HG03520 (cell line): ENCODE measurements around the gene ARL16.
"Not testable (repeated sequence)": the region's sequence is repeated elsewhere in the genome, so short reads cannot be mapped to it uniquely, and the experiment has no call there.

Experiments
- ATAC-seq: cut with Tn5 transposase; IDR thresholded peaks from one replicate; pipeline ENCODE4 v1.9.1; 2021; ENCODE audit warnings: mild to moderate bottlenecking, moderate library complexity; ENCODE audit not compliant: unreplicated experiment

Gene ARL16

DNA sequence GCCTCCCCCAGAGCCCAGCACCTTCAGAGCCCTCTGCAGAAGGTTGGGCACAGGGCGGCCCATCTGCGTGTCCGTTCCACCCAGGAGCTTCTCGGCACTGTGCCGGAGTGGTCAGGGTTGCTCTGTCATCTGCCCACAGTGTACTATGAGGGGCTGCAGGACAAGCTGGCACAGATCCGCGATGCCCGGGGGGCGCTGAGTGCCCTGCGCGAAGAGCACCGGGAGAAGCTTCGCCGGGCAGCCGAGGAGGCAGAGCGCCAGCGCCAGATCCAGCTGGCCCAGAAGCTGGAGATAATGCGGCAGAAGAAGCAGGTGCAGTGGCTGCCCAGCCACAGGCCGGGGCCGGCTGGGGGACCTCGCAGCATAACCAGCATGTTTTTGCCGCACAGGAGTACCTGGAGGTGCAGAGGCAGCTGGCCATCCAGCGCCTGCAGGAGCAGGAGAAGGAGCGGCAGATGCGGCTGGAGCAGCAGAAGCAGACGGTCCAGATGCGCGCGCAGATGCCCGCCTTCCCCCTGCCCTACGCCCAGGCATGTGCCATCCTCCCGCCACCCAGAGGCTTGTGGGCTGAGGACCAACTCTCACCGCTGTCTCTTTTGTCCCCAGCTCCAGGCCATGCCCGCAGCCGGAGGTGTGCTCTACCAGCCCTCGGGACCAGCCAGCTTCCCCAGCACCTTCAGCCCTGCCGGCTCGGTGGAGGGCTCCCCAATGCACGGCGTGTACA, 12.8 kb upstream of the ARL16 start:
- no peak for ATAC-seq

DNA sequence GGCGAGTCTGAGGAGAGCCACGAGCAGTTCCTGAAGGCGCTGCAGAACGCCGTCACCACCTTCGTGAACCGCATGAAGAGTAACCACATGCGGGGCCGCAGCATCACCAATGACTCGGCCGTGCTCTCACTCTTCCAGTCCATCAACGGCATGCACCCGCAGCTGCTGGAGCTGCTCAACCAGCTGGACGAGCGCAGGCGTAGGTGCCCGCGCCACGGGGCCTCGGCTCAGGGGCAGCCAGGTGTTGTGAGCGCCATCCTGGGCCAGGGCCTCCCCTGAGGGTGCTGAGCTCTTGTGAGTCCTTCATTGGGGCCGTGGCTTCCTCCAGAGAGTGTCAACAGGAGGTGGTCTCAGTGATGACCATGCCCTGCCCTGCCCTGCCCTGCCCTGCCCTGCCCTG, 12.2 kb upstream of the ARL16 start:
- no peak for ATAC-seq

DNA sequence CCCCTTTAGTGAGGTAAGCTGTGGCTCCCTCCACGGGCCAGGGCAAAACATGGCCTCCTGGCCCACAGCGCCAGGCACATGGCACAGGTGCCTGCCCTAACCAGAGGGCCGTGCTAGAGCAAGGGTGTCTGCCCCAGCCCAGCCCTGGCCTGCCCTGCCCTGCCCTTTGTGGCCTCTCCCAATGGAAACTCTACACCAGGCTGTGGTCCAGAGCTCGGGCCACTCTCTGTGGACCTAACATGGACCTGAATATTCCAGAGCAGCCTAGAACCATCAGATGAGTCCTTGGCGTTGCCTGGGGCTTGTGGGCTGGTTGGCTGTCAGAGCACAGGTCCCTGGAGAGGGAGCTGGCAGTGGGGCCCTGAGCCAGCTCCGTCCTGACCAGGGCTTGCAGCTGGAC, 11.6 kb upstream of the ARL16 start:
- no peak for ATAC-seq

DNA sequence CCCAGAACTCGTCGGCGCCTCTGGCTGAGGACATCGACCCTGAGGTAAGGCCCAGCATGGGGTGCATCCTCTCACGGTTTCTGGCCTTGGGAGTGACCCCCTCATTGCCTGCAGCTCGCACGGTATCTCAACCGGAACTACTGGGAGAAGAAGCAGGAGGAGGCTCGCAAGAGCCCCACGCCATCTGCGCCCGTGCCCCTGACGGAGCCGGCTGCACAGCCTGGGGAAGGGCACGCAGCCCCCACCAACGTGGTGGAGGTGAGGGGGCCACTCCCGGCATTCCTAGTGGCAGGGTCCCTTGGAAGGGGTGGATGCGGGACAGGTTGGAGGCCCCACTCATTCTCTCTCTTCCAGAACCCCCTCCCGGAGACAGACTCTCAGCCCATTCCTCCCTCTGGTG, 11.2 kb upstream of the ARL16 start:
- no peak for ATAC-seq

DNA sequence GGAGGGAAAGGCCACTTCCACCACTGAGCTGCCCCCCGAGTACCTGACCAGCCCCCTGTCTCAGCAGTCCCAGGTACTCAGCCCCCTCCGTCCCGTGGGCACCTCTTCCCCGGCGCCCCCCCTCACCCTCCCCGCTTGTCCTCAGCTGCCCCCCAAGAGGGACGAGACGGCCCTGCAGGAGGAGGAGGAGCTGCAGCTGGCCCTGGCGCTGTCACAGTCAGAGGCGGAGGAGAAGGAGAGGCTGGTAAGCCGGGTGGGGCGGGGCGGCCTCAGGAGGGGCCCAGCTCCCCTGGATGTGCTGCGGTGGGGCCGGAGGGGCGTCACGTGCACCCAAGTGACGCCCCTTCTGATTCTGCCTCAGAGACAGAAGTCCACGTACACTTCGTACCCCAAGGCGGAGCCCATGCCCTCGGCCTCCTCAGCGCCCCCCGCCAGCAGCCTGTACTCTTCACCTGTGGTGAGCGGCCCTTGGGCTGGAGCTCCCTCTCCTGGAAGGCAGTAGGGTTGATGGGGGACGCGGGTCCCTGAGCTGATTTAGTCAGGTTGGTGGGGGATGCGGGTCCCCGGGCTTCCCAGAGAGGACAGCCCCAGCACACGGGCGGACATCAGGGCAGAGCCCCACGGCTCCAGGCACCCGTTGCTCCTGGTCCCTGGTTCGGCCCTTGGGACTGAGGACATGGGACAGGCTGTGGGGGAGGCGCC, 10.1 kb upstream of the ARL16 start:
- ATAC-seq, result no peak

DNA sequence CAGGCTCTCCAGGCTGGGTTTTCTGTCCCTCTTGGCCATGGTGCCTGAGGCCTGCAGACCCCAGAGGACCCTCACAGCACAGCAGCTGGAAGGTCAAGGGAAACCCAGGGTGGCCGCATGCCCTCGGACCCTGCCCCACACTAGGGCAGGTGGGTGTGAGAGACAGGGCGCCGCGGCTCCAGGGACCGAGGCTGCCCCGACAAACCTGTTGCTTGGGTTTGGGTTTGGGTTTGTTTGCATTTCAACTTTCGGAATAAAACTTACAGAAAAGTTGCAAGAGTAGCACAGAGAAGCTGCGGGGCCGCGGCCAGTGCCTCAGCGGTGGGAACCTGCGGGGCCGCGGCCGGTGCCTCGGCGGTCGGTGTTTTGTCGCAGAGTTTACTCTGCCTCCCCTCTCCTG, 8.0 kb upstream of the ARL16 start:
- ATAC-seq, result no peak

DNA sequence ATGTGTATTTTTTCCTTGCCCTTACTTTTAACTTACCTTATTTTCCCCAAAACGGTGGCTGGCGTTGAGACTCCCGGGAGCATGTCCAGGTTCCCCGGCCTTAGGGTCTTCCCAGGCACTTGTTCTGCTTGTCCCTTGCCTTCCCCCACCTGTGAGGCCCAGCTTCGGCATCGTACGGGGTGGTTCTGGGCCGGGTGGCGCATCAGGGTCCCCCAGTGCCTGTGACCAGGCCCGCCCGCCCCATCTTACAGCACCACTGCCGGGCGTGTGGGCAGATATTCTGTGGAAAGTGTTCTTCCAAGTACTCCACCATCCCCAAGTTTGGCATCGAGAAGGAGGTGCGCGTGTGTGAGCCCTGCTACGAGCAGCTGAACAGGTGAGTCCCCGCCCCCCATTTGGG, 7.6 kb upstream of the ARL16 start:
- no peak for ATAC-seq

DNA sequence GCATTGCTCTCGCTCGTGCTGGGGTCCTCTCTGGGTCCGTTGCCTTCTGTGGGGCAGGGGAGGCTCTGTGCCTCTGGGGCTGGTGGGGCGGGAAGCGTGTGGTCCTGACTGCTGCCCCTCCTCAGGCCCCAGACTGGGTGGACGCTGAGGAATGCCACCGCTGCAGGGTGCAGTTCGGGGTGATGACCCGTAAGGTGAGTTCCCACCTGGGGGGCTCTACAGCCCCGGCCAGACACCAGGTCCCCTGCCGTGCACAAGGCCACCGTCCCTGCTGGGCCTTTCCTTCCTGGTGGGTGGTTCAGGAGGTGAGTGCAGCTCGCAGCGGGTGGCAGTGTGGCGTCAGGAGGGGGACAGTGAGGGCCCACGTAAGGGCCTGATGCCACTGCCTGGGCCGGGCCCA, 7.0 kb upstream of the ARL16 start:
- no peak for ATAC-seq

DNA sequence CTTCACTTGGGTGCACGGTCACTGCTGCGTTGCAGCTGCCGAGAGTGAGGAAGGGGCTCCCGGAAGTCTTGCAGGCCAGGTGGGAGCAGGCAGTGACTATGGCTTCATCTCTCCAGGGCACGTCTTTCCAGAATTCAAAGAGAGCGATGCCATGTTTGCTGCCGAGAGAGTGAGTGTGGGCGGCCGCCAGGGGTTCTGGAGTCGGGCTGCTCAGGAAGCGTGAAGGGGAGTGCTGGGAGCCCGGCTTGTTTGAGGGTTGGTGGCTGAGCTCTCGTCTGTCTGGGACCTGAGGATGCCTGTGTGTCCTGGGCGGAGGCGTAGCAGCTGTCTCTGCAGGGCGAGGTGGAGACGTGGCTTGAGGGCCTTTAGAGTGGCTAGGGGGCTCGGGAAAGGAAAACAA, 6.5 kb upstream of the ARL16 start:
- no peak for ATAC-seq

DNA sequence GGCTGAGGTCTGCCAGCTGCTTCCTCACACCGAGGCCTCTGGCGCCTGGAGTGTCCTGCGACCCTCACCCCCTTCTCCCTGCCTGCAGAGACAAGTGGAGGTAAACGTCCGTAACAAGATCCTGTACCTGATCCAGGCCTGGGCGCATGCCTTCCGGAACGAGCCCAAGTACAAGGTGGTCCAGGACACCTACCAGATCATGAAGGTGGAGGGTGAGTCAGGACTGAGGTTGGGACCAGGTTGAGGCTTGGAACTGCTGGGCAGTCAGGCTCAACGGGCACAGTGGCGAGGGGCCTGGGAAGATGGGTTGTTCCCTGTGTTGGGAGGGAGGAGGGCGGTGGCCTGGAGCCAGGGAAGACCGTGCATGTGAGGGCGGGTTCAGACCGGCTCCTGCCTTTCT, 5.0 kb upstream of the ARL16 start:
- ATAC-seq, result no peak

DNA sequence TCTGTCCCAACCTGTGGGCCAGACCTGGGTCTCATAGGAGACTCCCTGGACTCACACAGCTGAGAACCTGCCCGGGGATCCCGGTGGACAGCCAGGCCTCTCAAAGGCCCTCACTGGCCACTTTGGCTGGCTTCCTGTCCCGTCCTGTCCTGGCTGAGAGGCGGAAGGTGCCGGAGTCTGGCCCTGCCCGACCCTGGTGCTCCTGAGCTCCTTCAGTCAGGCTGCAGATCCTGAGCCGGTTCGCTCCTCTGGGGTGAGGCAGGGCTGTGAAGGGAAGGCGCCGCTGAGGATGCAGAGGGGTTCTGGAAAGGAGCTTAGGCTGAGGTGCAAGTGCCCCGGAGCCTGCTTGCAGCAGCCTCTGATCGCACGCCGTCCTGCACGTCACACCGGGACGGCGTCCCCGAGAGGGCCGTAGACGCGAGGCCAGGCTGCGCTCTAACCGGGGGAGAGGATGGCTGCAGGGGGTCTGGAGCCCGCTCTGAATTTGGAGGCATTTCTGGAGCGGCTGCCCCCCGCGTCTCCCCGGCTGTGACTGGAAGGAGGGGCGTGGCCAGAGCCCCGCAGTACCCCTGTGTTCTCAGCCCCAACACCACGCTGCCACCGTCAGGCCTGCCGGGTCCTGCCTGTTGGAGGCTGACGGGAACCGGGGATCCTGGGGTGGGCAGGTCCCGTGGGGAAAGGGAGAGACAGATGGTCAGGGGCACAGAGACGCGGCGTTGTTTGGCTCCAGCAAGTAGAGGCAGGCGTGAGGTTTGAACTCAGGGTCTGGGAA, 4.4 kb upstream of the ARL16 start:
- ATAC-seq, result no peak

DNA sequence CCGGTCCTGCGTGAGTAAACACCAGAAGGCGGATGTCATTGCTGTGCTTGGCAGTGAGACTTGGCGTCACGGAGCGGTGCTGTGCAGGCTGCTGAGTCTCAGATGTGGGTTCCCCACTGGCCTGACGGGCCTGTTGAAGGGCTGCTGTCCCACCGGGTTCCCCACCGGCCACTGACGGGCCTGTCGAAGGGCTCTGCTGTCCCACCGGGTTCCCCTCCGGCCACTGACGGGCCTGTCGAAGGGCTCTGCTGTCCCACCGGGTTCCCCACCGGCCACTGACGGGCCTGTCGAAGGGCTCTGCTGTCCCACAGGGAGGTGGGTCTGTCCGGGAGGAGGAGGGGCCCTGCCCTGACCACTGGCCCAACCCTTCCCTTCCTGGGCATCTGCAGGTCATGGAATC, 3.0 kb upstream of the ARL16 start:
- no peak for ATAC-seq

DNA sequence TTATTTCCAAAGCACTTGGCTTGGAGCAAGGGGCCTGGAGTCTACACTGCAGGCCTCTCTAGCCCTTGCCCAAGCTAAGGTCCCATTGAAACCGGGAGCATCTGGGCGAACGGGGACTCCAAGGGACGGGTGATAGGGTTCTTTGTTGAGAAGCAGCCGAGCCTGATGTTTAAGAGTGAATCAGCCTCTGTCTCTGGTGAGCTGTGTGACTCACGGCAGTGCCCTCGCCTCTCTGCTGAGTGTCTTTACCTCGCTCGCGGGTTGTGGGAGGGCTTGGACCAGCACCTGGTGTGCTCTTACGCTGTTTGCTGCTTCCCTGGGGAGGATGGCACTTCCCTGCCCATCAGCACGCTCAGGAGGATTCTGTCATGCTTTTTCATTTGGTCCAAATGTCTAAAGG, 1.5 kb upstream of the ARL16 start:
- ATAC-seq, result no peak

DNA sequence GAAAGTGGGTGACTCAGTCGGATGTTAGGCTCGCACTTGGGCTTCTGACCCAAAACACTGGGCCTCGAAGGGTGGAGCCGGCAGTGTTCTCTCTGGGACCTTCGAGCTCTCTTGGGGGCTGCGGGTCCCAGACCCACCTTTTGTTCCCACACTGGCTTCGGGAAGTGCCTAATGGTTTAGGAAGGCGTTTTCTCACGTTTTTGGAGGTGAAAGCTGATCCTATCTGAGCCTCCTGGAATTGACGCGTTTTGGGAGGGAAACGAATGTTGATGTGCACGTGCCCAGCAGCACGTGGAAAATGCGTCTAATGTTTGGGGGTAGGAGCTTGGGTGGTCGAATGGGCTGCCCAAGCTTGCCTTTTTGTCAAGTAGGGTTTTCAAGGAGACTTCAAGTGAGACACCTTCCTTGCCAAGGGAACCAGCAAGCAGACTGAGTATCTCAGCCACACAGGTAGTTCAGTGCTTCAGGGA, 880 bp upstream of the ARL16 start:
- no peak for ATAC-seq

DNA sequence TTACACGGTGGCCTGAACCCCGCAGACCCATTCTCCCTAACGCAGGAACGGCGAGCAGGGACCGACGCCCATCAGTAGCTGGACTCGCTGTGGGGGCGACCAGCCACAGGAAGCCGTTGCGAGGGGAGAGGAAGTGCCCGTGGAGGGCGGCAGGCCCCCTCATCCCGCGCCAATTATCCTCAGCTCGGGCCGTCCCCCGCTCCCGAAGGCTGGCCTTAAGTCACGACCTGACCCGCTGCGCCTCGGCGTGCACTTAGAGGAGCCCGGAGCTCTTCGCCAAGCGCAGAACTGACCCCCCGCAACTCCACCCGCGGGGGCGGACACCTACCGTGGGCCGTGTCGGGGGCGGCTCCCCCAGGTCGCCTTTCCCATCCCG, 401 bp downstream of the ARL16 start:
- peak; percentile 7 for ATAC-seq

DNA sequence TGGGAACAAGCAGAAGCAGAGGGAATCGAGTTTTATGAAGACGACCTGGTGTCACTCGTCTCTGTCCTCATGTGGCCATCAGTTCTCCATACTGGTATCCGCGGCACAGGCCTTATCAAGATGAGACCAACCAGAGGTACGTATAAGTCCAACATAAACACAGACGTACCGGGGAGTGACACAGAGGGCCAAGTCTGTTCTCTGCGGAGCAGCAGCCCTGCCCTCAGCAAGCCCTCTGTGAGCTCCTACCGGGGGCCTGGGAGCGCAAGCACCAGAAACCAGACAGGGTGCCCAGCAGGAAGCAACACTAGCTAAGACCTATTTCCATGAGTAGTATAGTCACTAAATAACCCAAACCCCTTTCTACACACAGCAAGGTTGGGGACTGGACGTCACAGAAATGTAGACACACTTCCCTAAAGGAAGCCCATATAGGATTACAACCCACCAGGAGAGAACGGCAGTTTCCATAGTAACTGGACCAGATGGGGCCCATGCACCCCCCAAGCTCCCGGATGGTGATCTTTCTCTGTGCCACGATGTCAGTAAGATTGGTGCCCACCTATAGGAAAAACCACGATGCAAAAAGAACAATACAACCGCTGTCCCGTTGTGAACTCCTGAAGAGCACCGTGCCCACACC, 911 bp downstream of the ARL16 start:
- ATAC-seq, result no peak

DNA sequence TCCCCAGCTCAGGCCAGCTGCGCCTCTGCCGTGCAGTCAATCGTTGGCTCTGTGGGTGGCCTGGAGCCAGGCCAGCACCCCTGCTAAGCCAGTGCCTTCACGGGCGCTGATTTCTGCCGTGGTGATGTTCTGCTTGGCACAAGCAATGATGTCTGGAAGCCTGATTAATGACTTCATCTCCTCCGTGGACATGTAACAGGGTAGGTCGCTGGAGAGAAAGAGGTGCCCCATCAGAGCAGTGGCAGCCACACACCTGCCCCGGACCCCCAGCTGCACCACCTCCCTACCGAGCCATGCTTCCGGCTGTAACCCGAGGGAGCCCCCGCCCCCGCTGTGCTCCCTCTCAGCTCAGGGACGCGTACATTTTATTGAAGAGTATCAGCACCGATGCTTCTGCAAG, 1.9 kb downstream of the ARL16 start:
- ATAC-seq, result no peak

DNA sequence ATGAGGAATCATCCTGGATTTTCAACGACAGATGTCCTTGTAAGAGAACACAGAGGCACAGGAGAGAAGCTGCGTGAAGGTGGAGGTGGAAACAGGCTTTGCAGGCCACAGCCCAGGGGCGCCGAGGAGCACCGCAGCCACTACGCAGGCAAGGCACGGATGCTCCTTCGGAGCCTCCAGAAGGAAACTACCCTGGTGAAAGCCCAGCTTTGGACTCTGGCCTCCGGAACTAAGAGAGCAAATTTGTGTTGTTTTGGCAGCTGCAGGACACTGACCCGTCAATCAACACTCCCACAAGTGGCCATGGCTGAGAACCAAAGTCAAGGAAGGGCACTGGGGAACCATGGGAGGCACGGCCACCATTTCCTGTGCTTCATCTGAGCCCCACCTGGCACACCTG, 3.4 kb downstream of the ARL16 start:
- ATAC-seq, result no peak

DNA sequence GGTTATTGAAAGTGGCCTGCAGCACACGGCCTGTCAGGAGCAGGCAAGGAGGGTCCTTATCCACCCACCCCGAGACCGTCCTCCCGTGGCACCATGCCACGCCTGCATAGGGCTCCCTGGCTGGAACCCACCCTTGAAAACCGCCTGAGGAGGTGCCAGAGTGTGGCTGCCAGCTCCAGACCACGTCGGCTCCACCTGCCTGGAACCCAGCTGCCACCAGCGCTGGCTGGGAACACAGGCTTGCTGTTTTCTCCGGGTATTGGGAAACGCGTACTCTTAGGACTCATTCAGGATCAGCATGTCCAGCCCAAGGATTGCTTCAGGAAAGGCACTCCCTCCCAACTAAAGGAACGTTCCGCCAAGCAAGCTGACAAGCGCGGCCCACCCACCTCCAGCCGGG, 6.7 kb downstream of the ARL16 start:
- no peak for ATAC-seq

DNA sequence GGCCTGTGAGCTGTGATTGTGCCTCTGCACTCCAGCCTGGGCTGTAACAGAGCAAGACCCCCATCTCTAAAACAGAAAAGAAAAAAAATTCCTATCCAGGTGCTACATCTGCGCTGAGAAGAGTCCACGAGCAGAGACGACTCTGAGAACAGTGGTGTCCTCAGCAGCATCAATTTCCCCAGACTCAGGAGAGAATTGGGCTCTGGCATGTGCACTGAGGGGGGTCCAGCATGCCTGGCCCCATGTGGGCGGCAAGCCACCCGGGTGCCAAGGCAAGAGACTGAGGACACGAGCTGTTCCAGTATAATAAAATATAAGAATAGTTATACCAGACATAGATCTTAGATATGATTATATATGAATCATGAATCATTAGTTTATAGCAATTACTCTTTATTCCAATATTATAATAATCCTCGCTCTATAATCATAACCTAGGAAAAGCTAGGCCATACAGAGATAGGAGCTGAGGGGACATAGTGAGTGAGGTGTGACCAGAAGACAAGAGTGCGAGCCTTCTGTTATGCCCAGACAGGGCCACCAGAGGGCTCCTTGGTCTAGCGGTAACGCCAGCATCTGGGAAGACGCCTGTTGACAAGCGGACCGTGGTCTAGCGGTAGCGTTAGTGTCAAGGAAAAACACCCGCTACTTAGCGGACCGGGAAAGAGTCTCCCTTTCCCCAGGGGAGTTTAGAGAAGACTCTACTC, 7.9 kb downstream of the ARL16 start:
- not testable (repeated sequence) for ATAC-seq
